Measurements from ENCODE around the gene PNISR.
"Not testable (repeated sequence)": the region's sequence is repeated elsewhere in the genome, so short reads cannot be mapped to it uniquely, and the experiment has no call there.

The PNISR gene

GRCh38 chr6:99424761-99425646, at the start of gene PNISR:
PNISR (minus strand) TSS chr6:99425308; CDS start chr6:99414659, 10,649 bp downstream.
- DNase-seq (ENCODE audit: low read depth in 2 of 2) = peak; percentile 71 to 76

DNA sequence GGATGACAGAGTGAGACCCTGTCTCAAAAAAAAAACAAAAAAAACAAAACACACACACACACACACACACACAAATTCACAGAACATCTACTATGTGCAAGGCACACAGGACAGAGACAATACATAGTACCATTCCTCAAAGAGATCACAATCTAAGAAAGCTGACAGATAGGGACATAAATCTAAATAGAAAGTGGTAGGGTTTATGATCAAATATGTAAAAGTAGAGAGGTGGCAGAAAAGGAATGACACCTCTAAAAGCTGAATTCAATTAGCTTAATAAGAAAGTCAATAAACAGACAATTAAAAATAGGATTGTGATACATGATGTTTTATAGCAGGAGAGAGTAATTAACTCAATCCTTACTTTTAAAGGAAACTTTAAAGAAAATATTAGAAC, 48.6 kb upstream of the PNISR start:
- DNase-seq (ENCODE audit: low read depth in 2 of 2) = no peak

DNA sequence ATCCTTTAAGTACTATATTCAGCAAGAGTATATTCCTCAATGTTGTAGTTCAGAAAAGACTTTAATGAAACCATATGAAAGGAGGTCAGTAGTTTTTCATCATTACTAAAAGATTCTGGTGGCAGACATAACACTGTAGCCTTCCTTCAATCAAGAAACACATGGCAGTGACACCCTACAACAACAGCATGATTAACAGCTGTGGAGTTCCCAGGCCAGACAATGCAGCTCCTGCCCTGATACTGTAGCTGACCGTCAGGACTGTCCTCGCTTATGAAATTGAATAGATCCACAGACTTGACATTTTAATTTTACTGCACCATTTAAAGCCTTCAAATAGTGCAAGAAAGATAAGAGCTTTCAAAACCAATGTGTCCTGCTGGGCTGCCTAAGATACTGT, 46.5 kb upstream of the PNISR start:
- no peak for DNase-seq (ENCODE audit: low read depth in 2 of 2)

DNA sequence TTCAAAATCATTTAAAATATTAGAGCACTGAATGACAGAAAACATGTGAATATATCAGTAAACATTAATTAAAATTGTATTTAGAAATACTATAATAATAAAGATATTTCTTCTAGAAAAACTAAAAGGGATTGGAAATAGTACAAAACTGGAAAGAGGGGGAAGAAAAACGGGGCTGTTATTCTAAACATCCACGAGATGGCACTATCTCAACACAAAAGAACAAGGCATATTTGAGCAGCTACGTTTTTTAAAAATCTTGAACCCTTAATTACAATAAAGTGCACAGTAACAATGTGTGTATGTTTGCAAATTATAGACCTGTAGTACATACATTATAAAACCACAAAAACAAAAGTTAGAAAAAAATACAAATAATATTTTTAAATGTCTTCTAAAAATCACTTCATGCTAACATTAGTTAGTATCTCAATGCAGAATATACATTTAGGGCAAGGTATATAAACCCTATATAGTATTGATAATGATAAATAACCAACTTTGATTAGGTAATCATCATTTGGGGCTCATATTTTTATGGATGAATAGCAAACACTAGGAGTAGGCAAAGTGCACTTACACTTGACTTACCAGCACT, 42.5 kb upstream of the PNISR start:
- DNase-seq (ENCODE audit: low read depth in 2 of 2) = no peak

DNA sequence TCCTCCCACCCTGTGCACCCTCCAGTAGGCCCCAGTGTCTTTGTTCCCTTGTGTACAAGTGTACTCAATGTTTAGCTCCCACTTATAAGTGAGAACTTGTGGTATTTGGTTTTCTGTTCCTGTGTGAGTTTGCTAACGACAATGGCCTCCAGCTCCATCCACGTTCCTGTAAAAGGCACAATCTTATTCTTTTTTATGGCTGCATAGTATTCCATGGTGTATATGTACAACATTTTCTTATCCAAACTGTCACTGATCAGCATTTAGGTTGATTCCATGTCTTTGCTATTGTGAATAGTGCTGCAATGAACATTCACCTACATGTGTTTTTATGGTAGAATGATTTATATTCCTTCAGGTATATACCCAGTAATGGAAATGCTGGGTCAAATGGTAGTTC, 34.0 kb upstream of the PNISR start:
- DNase-seq (ENCODE audit: low read depth in 2 of 2) = not testable (repeated sequence)

DNA sequence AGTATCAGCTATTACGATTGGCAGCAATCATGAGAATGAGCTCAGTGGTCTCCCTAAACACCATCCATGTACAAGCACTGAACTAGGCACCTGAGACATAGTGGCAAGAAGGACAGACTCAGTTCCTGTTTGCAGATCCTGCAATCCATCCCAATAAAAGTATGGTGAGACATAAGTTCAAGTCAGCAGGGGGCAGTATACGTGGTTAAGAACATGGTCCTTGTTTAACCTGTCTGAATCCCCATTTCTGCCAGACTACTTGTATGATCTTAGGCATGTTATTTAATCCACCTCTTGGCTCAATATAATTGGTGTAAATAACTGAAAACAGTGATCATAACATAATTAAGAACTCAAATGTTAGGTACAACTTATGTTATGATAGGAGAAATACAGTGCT, 33.2 kb upstream of the PNISR start:
- DNase-seq (ENCODE audit: low read depth in 2 of 2) = no peak

- DNase-seq (ENCODE audit: low read depth in 2 of 2) = no peak
These were observed 21.0 kb upstream of the PNISR start for GRCh38 chr6:99446076-99446475.

DNA sequence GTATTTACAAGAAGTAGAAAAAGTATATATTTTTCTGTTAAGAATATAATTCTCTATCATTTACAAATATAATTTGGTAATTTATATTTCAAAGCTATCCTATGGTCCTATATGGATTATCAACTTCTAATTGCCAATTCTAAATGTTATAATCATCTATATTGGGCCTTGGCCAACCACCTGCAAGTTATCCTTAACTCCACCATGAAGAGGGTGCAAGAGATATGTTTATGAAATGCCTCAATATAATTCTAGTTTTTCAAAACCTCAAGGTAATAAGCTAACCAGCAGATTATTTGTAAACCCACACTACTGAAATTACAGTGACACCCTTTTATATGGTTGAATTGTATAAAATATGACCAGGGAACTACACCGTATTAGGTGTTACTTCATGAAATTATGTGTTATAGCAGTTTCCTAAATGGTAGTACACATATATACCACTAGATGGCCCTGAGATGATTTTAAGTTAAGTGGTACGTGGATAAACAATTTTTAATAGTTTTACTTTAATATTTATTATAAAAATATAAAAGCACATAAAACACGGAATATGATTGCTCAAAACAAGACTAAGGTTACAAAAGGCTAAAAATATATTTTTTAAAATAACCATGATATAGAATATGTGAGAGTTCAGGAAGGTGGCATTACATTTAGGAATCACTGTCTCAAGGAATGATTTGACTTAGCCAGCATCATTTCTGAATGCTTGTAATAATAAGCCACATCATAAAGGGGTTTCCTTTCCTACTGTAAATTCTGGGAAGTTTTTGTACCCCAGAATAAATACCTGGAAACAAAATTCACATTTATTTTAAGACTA, 9.8 kb upstream of the PNISR start:
- no peak for DNase-seq (ENCODE audit: low read depth in 2 of 2)

DNA sequence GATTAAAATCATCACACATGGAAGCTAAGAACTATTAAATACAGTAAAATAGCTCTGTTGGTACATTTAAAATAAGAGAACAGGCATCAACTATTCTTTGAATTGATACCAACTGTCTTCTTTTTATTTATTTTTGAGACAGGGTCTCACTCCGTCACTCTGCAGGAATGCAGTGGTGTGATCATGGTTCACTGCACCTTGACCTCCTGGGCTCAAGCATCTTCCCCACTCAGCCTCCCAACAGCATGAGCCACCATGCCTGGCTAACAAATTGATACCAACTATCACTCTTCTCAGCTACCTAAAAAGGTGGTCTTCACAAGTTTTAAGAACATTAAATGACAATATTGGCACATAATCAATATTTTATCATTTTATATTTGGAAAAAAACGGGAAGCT, 7.8 kb upstream of the PNISR start:
- DNase-seq (ENCODE audit: low read depth in 2 of 2) = no peak

- DNase-seq (ENCODE audit: low read depth in 2 of 2) = no peak
These were observed 6.8 kb upstream of the PNISR start for GRCh38 chr6:99431901-99432300.

GRCh38 chr6:99427988-99428387, 2.9 kb upstream of the PNISR start:
- no peak for DNase-seq (ENCODE audit: low read depth in 2 of 2)

- no peak for DNase-seq (ENCODE audit: low read depth in 2 of 2)
These were observed 1.3 kb upstream of the PNISR start for GRCh38 chr6:99426451-99426757.

- peak; percentile 41 to 57 for DNase-seq (ENCODE audit: low read depth in 2 of 2)
These were observed 741 bp upstream of the PNISR start for GRCh38 chr6:99425647-99426450.

DNA sequence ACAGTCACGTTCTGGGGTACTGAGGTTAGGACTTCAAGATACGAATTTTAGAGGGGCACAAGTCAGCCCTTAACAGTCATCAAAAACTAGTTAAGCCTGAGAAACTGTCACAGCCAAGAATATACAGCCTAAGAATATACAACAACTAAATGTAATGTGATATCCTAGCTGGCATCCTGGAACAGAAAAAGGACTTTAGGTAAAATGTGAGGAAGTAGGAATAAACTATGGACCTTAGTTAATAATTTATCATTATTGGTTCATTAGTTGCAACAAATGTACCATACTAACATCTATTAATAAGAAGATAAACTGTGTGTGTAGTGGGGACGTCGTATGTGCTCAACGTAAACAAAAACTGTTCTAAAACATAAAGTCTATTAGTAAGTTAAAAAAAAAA, 1.1 kb downstream of the PNISR start:
- DNase-seq (ENCODE audit: low read depth in 2 of 2) = no peak

- no peak for DNase-seq (ENCODE audit: low read depth in 2 of 2)
These were observed 2.2 kb downstream of the PNISR start for GRCh38 chr6:99422912-99423311.

DNA sequence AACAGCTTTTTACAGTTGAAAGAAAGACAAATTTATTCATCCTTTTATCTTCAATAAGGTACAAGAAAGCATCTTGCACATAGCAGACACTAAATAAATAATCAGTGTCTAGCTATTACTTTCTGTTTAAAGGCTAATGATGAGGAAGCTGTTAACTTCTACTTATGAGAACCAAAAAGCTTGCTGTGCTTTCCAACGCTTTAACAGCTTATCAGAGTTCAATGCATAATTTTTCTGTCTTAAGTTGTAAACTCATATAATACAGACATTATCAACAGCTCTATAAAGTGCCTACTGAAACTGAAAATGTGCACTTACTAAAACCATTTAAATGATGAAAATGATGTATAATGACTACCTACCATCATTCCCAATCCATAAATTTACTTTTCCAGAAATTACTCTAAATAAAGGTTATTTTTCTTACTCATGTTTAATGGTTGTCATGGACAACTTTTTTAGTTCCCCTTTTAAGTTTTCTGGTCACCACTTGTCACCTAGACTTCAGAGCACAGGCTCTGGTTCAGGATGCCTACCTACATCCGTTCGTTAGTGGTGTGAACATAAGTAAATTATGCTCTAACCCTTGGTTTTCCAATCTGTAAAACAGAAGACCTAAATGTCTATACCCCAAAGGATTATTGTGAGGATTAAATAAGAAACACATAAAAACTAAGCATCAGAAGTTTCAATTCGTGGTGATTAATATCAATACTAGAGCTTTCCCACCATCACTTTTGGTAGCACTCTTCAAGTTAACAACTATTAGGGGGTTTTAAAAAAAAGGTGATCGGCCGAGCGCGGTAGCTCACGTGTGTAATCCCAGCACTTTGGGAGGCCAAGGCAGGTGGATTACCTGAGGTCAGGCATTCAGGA, 8.0 kb downstream of the PNISR start:
- DNase-seq (ENCODE audit: low read depth in 2 of 2) = no peak

GRCh38 chr6:99416226-99416625, 8.9 kb downstream of the PNISR start:
- no peak for DNase-seq (ENCODE audit: low read depth in 2 of 2)

- no peak for DNase-seq (ENCODE audit: low read depth in 2 of 2)
These were observed 9.7 kb downstream of the PNISR start for GRCh38 chr6:99415446-99415845.

- no peak for DNase-seq (ENCODE audit: low read depth in 2 of 2)
These were observed 13.0 kb downstream of the PNISR start for GRCh38 chr6:99412065-99412464.

- DNase-seq (ENCODE audit: low read depth in 2 of 2) = no peak
These were observed 15.4 kb downstream of the PNISR start for GRCh38 chr6:99409672-99410071.

- no peak for DNase-seq (ENCODE audit: low read depth in 2 of 2)
These were observed 18.0 kb downstream of the PNISR start for GRCh38 chr6:99407076-99407475.
